ENCODE results near the gene PNPLA4. TPM values are rescaled to one million over a fixed set of nuclear protein-coding genes. Genes with fewer than 3 reads are reported as not detected.

Gene PNPLA4
- total and polyA plus RNA-seq, 4 donors, result 11.1 to 22.8 (median 13.4) TPM

DNA sequence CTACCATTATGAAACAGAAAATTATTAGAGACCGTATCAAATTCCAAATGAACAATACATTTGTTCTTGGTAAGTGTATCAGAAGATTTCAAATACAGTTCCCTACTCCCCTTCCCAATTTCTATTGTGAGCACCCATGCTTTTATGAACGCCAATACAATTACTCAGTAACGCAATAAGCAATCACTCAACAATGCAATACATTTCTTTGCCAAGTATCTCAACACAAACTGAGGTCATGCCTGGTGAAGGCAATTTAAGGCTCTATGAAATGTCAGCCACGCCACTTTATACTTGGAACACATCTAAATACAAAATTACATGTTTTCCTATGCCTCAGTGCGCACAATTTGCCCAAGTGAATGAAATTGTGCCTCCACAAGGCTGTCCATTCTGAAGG is 712 bp downstream of the PNPLA4 start:
- TF ChIP-seq, protein P1, sequence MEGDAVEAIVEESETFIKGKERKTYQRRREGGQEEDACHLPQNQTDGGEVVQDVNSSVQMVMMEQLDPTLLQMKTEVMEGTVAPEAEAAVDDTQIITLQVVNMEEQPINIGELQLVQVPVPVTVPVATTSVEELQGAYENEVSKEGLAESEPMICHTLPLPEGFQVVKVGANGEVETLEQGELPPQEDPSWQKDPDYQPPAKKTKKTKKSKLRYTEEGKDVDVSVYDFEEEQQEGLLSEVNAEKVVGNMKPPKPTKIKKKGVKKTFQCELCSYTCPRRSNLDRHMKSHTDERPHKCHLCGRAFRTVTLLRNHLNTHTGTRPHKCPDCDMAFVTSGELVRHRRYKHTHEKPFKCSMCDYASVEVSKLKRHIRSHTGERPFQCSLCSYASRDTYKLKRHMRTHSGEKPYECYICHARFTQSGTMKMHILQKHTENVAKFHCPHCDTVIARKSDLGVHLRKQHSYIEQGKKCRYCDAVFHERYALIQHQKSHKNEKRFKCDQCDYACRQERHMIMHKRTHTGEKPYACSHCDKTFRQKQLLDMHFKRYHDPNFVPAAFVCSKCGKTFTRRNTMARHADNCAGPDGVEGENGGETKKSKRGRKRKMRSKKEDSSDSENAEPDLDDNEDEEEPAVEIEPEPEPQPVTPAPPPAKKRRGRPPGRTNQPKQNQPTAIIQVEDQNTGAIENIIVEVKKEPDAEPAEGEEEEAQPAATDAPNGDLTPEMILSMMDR (IDR thresholded peaks at IDR 0.05; ENCODE audit: control extremely low read depth, extremely low read depth), result no peak
- Histone ChIP-seq H3K27ac (ENCODE audit: low read depth in 1 of 2, low read length in 1 of 2) (peak overlapping the region in 1 of 2 donors; percentile 93), H3K4me3 (no peak overlapping the region), H3K4me1 (ENCODE audit: control insufficient read depth in 5 of 5, insufficient read depth in 5 of 5, low read length in 5 of 5) (peaks cover 0 to 8% (median 0%) of the 10 kb centered on the region in 5 donors), H3K27me3 (ENCODE audit: control insufficient read depth in 3 of 3, insufficient read depth in 3 of 3, low read length in 2 of 3) (peaks cover 0 to 14% (median 5%) of the 10 kb centered on the region in 3 donors), H3K36me3 (ENCODE audit: control insufficient read depth in 4 of 4, insufficient read depth in 4 of 4, low read length in 4 of 4) (peaks cover 0 to 10% (median 2%) of the 10 kb centered on the region in 4 donors), H3K9ac (ENCODE audit: insufficient read depth in 1 of 2, low read length in 2 of 2) (no peak overlapping the region), H3K9me3 (ENCODE audit: control insufficient read depth in 4 of 4, insufficient read depth in 3 of 4, low read length in 3 of 4) (no peaks in the 10 kb centered on the region)
- WGBS, 2 donors, result 91% methylated on average over 5 of the region's 5 CpGs
- ATAC-seq (ENCODE audit: insufficient read depth, low FRiP score) (no peak), DNase-seq (peak in 1 of 3 donors; percentile 4)

DNA sequence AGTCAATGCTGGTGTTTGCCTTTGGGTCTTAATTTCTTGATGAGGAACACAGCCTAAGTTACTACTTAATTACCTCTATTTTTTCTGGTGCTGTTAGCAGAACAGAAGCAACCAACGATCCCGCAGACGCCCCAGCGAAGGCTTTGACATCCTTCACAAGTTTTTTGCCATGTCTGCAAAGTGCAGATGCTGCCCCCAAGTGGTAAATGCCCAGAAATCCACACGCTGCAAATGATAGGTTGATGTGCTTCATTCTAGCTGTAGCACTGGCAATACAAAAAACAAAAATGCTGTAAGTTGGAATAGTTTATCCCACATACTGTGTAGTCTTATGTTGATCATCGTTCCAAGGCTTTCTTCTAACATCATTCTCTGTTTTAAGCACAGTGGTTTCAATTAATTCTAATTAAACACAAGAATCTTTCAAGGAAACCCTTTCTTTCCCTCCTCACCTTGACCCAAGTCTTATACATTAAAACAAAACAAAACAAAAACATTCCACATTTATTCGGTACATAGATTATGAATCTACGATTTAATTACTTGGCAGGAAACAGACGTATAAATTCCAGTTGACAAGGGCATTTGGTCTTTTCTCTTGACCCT is 1.2 kb downstream of the PNPLA4 start:
- 23 to 29% methylated on average over 9 of the region's 9 CpGs for WGBS, 2 donors
- H3K4me3 ChIP-seq, result no peak overlapping the region
- peak; percentile 29 for ATAC-seq (ENCODE audit: insufficient read depth, low FRiP score)

DNA sequence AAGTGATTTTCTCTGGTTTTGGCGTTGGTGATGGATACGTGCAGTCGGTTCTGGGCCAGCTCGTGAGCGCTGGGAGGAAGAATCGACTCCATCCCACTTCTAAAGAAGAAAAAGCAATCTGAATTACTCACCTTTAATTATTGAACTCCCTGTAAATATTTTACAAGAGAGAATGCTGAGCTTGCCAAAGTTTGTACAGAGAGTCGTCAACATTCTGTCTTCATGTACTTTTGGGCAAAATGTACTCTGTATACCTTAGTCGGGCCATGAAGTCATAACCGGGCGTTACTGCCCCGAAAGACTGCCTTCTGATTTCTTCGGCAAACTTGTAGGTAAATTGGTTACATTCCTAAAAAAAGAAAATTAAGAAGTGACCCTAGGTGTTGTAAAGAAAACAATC is 5.5 kb downstream of the PNPLA4 start:
- WGBS, 2 donors, result 95 to 96% methylated on average over 12 of the region's 12 CpGs
- peaks cover 0 to 21% (median 6%) of the 10 kb centered on the region in 4 donors for H3K36me3 ChIP-seq (ENCODE audit: control insufficient read depth in 4 of 4, insufficient read depth in 4 of 4, low read length in 4 of 4)
- H3K27me3 ChIP-seq (ENCODE audit: control insufficient read depth in 3 of 3, insufficient read depth in 3 of 3, low read length in 2 of 3), result peaks cover 0 to 10% (median 2%) of the 10 kb centered on the region in 3 donors
- no peaks in the 10 kb centered on the region for H3K9me3 ChIP-seq (ENCODE audit: control insufficient read depth in 4 of 4, insufficient read depth in 3 of 4, low read length in 3 of 4)
- no peak overlapping the region for H3K4me3 ChIP-seq
- ATAC-seq (ENCODE audit: insufficient read depth, low FRiP score) (no peak), DNase-seq (no peak)
- TF ChIP-seq, protein P1 (IDR thresholded peaks at IDR 0.05; ENCODE audit: control extremely low read depth, extremely low read depth), result no peak
- H3K4me1 ChIP-seq (ENCODE audit: control insufficient read depth in 5 of 5, insufficient read depth in 5 of 5, low read length in 5 of 5), result peaks cover 0 to 6% (median 0%) of the 10 kb centered on the region in 5 donors
- H3K9ac ChIP-seq (ENCODE audit: insufficient read depth in 1 of 2, low read length in 2 of 2), result no peak overlapping the region
- H3K27ac ChIP-seq (ENCODE audit: low read depth in 1 of 2, low read length in 1 of 2), result no peak overlapping the region

More for the DNA sequence above, 1.2 kb downstream of the PNPLA4 start:
- H3K4me1 ChIP-seq (ENCODE audit: control insufficient read depth in 5 of 5, insufficient read depth in 5 of 5, low read length in 5 of 5), result peaks cover 0 to 8% (median 0%) of the 10 kb centered on the region in 5 donors
- DNase-seq, result peak; percentile 62 to 78 (median 69)
- peaks cover 0 to 13% (median 2%) of the 10 kb centered on the region in 4 donors for H3K36me3 ChIP-seq (ENCODE audit: control insufficient read depth in 4 of 4, insufficient read depth in 4 of 4, low read length in 4 of 4)
- H3K9me3 ChIP-seq (ENCODE audit: control insufficient read depth in 4 of 4, insufficient read depth in 3 of 4, low read length in 3 of 4), result no peaks in the 10 kb centered on the region
- TF ChIP-seq, protein P1 (IDR thresholded peaks at IDR 0.05; ENCODE audit: control extremely low read depth, extremely low read depth), result peak; percentile 53
- H3K9ac ChIP-seq (ENCODE audit: insufficient read depth in 1 of 2, low read length in 2 of 2), result no peak overlapping the region
- H3K27me3 ChIP-seq (ENCODE audit: control insufficient read depth in 3 of 3, insufficient read depth in 3 of 3, low read length in 2 of 3), result peaks cover 0 to 9% (median 6%) of the 10 kb centered on the region in 3 donors
- no peak overlapping the region for H3K27ac ChIP-seq (ENCODE audit: low read depth in 1 of 2, low read length in 1 of 2)
